Measurements from ENCODE around the gene OPCML. TPM values are rescaled to one million over a fixed set of nuclear protein-coding genes. Genes with fewer than 3 reads are reported as not detected.
A peak's percentile ranks its signal among the peaks of the same experiment; 100 is the strongest.

Gene OPCML
- total and polyA plus RNA-seq, 7 experiments from 2014 or later = not detected

DNA sequence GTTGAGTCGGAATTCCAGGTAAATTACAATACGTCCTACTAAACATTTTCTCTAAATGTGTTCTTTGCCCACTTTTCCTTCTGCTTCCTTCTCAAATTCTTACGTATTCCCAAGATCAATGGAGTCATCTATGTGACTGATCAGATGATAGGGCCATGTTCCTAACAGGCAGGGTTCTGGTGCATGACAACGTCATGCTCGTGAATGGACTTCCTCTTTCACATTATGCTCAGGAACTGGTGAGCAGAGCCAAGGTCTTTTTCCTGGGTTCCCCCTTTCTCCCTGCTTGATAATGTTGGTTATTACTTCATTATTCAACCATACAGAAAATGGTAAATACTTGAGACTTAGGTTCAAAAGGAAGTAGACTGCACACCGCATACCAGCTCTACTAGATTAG is 789.4 kb downstream of the OPCML start:
- Mint-ChIP-seq H3K4me3 (no peak overlapping the region), H3K27ac (no peak overlapping the region), H3K9me3 (peaks cover 0 to 12% (median 4%) of the 10 kb centered on the region in 11 donors), H3K27me3 (no peaks in the 10 kb centered on the region), H3K36me3 (no peaks in the 10 kb centered on the region), H3K4me1 (no peaks in the 10 kb centered on the region)
- H3K4me3 ChIP-seq (ENCODE audit: low read length) = no peak overlapping the region
- CTCF ChIA-PET = no interaction called here
- H3K4me1 ChIP-seq (ENCODE audit: control insufficient read depth in 2 of 2, insufficient read depth in 2 of 2, low read length in 2 of 2) = no peaks in the 10 kb centered on the region
- no peaks in the 10 kb centered on the region for H3K9me3 ChIP-seq (ENCODE audit: control insufficient read depth in 2 of 3, low read length in 3 of 3)
- intact Hi-C loops (cut with micrococcal nuclease) = no loop called here
- no peaks in the 10 kb centered on the region for H3K27me3 ChIP-seq (ENCODE audit: control insufficient read depth in 2 of 2, insufficient read depth in 2 of 2, low read length in 2 of 2)
- no peaks in the 10 kb centered on the region for H3K36me3 ChIP-seq (ENCODE audit: control insufficient read depth in 2 of 3, insufficient read depth in 3 of 3, low read length in 3 of 3)
- no peak overlapping the region for H3K27ac ChIP-seq (ENCODE audit: low read depth, low read length)
- DNase-seq (no peak), ATAC-seq (no peak)
- POLR2A ChIA-PET = no interaction called here

DNA sequence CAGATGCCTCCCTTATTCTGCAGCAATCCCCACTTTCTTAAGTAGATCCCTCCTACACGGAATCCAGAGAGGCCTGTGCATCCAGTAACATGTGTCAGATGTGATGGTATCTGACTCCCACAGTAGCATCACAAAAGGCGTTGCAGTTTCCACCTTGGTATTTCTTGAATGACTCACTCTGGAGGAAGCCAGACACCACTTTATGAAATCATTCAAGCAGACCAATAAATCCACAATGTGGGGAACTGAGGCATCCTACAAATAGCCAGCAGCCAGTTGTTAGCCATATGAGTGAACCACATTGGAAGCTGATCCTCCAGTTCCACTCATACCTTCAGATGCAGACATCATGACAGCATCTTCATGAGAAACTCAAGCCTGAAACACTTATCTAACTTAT is 798.1 kb downstream of the OPCML start:
- H3K27ac ChIP-seq (ENCODE audit: low read depth, low read length) = no peak overlapping the region
- Mint-ChIP-seq H3K27ac (no peak overlapping the region), H3K27me3 (no peaks in the 10 kb centered on the region), H3K4me1 (no peaks in the 10 kb centered on the region), H3K9me3 (peaks cover 0 to 14% (median 2%) of the 10 kb centered on the region in 11 donors), H3K4me3 (no peak overlapping the region), H3K36me3 (no peaks in the 10 kb centered on the region)
- DNase-seq = no peak
- intact Hi-C loops (cut with micrococcal nuclease) = no loop called here
- ChIA-PET CTCF (no interaction called here), POLR2A (no interaction called here)
- H3K4me1 ChIP-seq (ENCODE audit: control insufficient read depth in 2 of 2, insufficient read depth in 2 of 2, low read length in 2 of 2) = no peaks in the 10 kb centered on the region
- ATAC-seq = no peak
- H3K27me3 ChIP-seq (ENCODE audit: control insufficient read depth in 2 of 2, insufficient read depth in 2 of 2, low read length in 2 of 2) = peaks cover 0 to 2% of the 10 kb centered on the region in 2 donors
- H3K4me3 ChIP-seq (ENCODE audit: low read length) = no peak overlapping the region
- no peaks in the 10 kb centered on the region for H3K9me3 ChIP-seq (ENCODE audit: control insufficient read depth in 2 of 3, low read length in 3 of 3)
- no peaks in the 10 kb centered on the region for H3K36me3 ChIP-seq (ENCODE audit: control insufficient read depth in 2 of 3, insufficient read depth in 3 of 3, low read length in 3 of 3)

DNA sequence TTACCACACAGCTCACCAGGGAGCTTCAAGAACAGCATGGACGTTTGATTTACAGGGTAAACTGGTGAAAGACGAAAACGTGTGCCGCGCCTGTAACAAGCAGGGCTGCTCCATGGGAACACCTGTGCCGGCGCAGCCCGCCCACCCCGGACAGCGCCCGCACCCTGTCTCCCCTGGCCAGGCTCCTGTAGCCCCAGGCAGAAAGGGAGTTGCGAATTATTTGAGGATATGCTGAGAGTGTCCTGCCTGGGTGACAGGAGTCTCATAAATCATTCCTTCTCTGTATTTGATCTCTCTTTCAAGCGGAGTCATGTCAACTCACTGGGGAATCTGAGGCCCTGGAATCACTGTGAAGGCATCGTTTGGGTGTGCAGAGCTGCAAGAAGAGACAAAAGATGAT is 804.3 kb downstream of the OPCML start:
- Histone ChIP-seq H3K4me3 (ENCODE audit: low read length) (no peak overlapping the region), H3K27ac (ENCODE audit: low read depth, low read length) (no peak overlapping the region), H3K9me3 (ENCODE audit: control insufficient read depth in 2 of 3, low read length in 3 of 3) (no peaks in the 10 kb centered on the region), H3K27me3 (ENCODE audit: control insufficient read depth in 2 of 2, insufficient read depth in 2 of 2, low read length in 2 of 2) (no peaks in the 10 kb centered on the region), H3K36me3 (ENCODE audit: control insufficient read depth in 2 of 3, insufficient read depth in 3 of 3, low read length in 3 of 3) (no peaks in the 10 kb centered on the region), H3K4me1 (ENCODE audit: control insufficient read depth in 2 of 2, insufficient read depth in 2 of 2, low read length in 2 of 2) (no peaks in the 10 kb centered on the region)
- H3K4me1 Mint-ChIP-seq = peaks cover 0 to 3% (median 0%) of the 10 kb centered on the region in 7 donors
- intact Hi-C loops (cut with micrococcal nuclease) = no loop called here
- DNase-seq (no peak), ATAC-seq (no peak)
- H3K27ac Mint-ChIP-seq = no peak overlapping the region
- H3K36me3 Mint-ChIP-seq = peaks cover 0 to 4% (median 0%) of the 10 kb centered on the region in 5 donors
- peaks cover 0 to 9% (median 2%) of the 10 kb centered on the region in 11 donors for H3K9me3 Mint-ChIP-seq
- POLR2A ChIA-PET = no interaction called here
- CTCF ChIA-PET = no interaction called here
- no peaks in the 10 kb centered on the region for H3K27me3 Mint-ChIP-seq
- no peak overlapping the region for H3K4me3 Mint-ChIP-seq

DNA sequence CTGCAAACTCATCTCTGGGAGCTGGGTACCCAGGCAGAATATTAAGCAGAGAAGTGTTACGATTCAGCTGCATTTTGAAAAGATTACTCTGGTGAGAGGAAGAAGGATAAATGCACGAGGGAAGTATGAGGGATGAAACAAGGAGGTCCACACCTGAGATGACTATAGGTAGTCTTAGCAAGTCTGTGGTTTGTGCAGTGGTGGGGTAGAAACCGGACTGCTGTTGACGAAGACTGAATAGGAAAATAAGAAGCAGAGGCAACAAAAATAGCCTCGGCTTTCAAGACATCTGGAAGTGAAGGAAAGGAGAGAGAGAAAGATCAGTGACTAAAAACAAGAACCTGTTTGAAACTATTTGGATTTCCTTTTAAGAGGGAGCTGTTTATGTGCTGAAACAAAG is 810.8 kb downstream of the OPCML start:
- Histone ChIP-seq H3K9me3 (ENCODE audit: control insufficient read depth in 2 of 3, low read length in 3 of 3) (no peaks in the 10 kb centered on the region), H3K4me3 (ENCODE audit: low read length) (no peak overlapping the region), H3K27ac (ENCODE audit: low read depth, low read length) (no peak overlapping the region), H3K27me3 (ENCODE audit: control insufficient read depth in 2 of 2, insufficient read depth in 2 of 2, low read length in 2 of 2) (no peaks in the 10 kb centered on the region), H3K4me1 (ENCODE audit: control insufficient read depth in 2 of 2, insufficient read depth in 2 of 2, low read length in 2 of 2) (peaks cover 6 to 16% of the 10 kb centered on the region in 2 donors), H3K36me3 (ENCODE audit: control insufficient read depth in 2 of 3, insufficient read depth in 3 of 3, low read length in 3 of 3) (no peaks in the 10 kb centered on the region)
- ChIA-PET CTCF (no interaction called here), POLR2A (no interaction called here)
- Mint-ChIP-seq H3K4me1 (peaks cover 12 to 33% (median 21%) of the 10 kb centered on the region in 7 donors), H3K4me3 (peak overlapping the region in 1 of 10 donors; percentile 1), H3K27me3 (peaks cover 0 to 4% (median 0%) of the 10 kb centered on the region in 5 donors), H3K9me3 (peaks cover 0 to 4% (median 0%) of the 10 kb centered on the region in 11 donors), H3K27ac (peak overlapping the region in 1 of 9 donors; percentile 19), H3K36me3 (peaks cover 0 to 4% (median 0%) of the 10 kb centered on the region in 5 donors)
- ATAC-seq = no peak
- no peak for DNase-seq
- intact Hi-C loops (cut with micrococcal nuclease) = no loop called here

DNA sequence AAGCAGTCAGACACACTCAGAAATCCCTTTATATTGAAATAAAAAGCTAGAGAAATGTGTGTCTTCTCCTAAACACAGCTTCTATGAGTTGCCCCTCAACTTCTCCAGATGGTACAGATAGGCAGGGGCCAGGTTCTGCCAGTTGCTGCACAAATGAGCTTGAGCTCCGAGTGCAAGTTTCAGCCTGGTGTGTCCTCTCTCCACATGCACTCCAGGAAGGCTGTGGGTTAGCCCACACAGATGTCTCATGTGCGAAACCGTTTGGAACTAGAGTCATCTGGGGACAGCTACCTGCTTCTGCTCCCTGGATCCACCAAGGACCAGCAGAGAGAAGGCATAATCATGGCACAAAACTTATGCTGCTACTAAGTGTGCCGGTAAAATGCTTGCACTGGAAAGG is 812.6 kb downstream of the OPCML start:
- DNase-seq (no peak), ATAC-seq (no peak)
- Histone ChIP-seq H3K36me3 (ENCODE audit: control insufficient read depth in 2 of 3, insufficient read depth in 3 of 3, low read length in 3 of 3) (no peaks in the 10 kb centered on the region), H3K9me3 (ENCODE audit: control insufficient read depth in 2 of 3, low read length in 3 of 3) (no peaks in the 10 kb centered on the region), H3K27ac (ENCODE audit: low read depth, low read length) (no peak overlapping the region), H3K4me1 (ENCODE audit: control insufficient read depth in 2 of 2, insufficient read depth in 2 of 2, low read length in 2 of 2) (peaks cover 6 to 16% of the 10 kb centered on the region in 2 donors), H3K27me3 (ENCODE audit: control insufficient read depth in 2 of 2, insufficient read depth in 2 of 2, low read length in 2 of 2) (no peaks in the 10 kb centered on the region), H3K4me3 (ENCODE audit: low read length) (no peak overlapping the region)
- Mint-ChIP-seq H3K4me1 (peaks cover 12 to 33% (median 21%) of the 10 kb centered on the region in 7 donors), H3K4me3 (peak overlapping the region in 5 of 10 donors; percentile 58 to 81 (median 74)), H3K9me3 (peaks cover 0 to 2% (median 0%) of the 10 kb centered on the region in 11 donors), H3K27ac (peak overlapping the region in 1 of 9 donors; percentile 68), H3K27me3 (peaks cover 0 to 4% (median 0%) of the 10 kb centered on the region in 5 donors), H3K36me3 (no peaks in the 10 kb centered on the region)
- intact Hi-C loops (cut with micrococcal nuclease) = no loop called here
- ChIA-PET POLR2A (no interaction called here), CTCF (no interaction called here)

DNA sequence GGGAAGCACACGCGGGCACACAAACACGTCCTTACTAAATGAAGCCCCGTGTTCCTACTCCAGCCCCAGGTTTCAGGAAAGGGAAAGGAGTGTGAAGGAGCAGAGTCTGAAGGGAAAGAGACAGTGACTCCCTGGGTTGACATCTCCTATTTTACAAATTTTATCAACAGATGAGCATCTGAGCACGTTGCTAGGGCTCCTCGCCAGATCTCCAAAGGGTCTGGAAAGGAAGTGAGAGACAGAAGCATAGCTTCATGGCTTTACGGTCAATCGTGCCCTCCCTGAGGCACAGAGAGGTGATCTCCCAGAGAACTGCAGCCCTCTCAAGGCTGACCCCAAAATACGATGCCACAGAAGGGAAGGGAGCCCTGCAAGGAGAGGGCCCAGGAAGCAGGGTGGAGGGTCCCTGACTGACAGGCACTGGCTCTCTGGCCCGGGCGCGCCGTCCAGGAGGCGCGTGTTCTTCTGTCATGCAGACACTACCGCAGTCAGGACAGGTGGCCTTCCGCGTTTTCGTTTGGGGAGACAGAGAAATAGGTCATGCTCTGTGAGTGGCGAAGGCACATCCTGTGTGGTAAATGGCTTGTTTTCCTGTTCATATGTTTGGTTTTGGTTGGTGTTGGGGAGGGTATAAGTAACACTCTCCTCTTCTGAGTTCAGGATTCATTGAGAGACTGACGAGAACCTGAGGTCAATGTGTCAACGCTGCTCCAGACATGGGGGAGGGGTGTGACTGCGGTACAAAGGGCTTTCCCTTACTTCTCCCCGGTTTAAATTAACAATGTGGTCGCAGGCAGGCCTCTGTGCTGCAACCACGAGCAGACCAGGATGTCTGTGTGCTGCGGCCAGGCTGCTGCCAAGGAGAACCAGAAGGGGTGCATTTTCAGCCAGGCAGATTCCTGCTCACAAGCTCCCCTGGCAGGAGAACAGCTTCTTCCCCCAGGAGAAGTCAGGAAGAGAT is 813.3 kb downstream of the OPCML start:
- H3K9me3 Mint-ChIP-seq = no peaks in the 10 kb centered on the region
- H3K4me3 Mint-ChIP-seq = peak overlapping the region; percentile 52 to 81 (median 64)
- ATAC-seq (peak; percentile 81), DNase-seq (peak in 4 of 9 donors; percentile 4 to 22 (median 8))
- CTCF ChIA-PET = no interaction called here
- Histone ChIP-seq H3K9me3 (ENCODE audit: control insufficient read depth in 2 of 3, low read length in 3 of 3) (no peaks in the 10 kb centered on the region), H3K27me3 (ENCODE audit: control insufficient read depth in 2 of 2, insufficient read depth in 2 of 2, low read length in 2 of 2) (no peaks in the 10 kb centered on the region), H3K4me3 (ENCODE audit: low read length) (no peak overlapping the region), H3K36me3 (ENCODE audit: control insufficient read depth in 2 of 3, insufficient read depth in 3 of 3, low read length in 3 of 3) (no peaks in the 10 kb centered on the region), H3K4me1 (ENCODE audit: control insufficient read depth in 2 of 2, insufficient read depth in 2 of 2, low read length in 2 of 2) (peaks cover 6 to 16% of the 10 kb centered on the region in 2 donors), H3K27ac (ENCODE audit: low read depth, low read length) (no peak overlapping the region)
- H3K27ac Mint-ChIP-seq = peak overlapping the region in 4 of 9 donors; percentile 40 to 74 (median 67)
- H3K27me3 Mint-ChIP-seq = peaks cover 0 to 4% (median 0%) of the 10 kb centered on the region in 5 donors
- peaks cover 12 to 33% (median 21%) of the 10 kb centered on the region in 7 donors for H3K4me1 Mint-ChIP-seq
- intact Hi-C loops (cut with micrococcal nuclease) = no loop called here
- POLR2A ChIA-PET = no interaction called here
- H3K36me3 Mint-ChIP-seq = no peaks in the 10 kb centered on the region

All from naive thymus-derived CD4-positive, alpha-beta T cell (primary cell).